GM18502 (cell line): Measurements from ENCODE around the gene UNC5A.

Experiments used
- ATAC-seq: cut with Tn5 transposase; IDR thresholded peaks from one replicate; pipeline ENCODE4 v1.9.1; 2021; ENCODE audit warnings: mild to moderate bottlenecking; ENCODE audit not compliant: unreplicated experiment, poor library complexity

UNC5A gene

GRCh38 chr5:176781054-176781375 is 29.3 kb upstream of the UNC5A start:
- no peak for ATAC-seq

GRCh38 chr5:176781638-176782570 is 28.5 kb upstream of the UNC5A start:
- ATAC-seq = no peak

GRCh38 chr5:176784218-176785165 is 25.9 kb upstream of the UNC5A start:
- no peak for ATAC-seq

GRCh38 chr5:176785184-176786145 is 24.9 kb upstream of the UNC5A start:
- no peak for ATAC-seq

GRCh38 chr5:176787676-176788075 is 22.7 kb upstream of the UNC5A start:
- ATAC-seq = no peak

GRCh38 chr5:176788091-176788490 is 22.3 kb upstream of the UNC5A start:
- no peak for ATAC-seq

GRCh38 chr5:176788941-176789872 is 21.2 kb upstream of the UNC5A start:
- ATAC-seq = no peak

GRCh38 chr5:176789873-176790615 is 20.3 kb upstream of the UNC5A start:
- ATAC-seq = no peak

- ATAC-seq = no peak
Measured at GRCh38 chr5:176790941-176791340, 19.4 kb upstream of the UNC5A start.

GRCh38 chr5:176792655-176793342 is 17.6 kb upstream of the UNC5A start:
- ATAC-seq = no peak

- ATAC-seq = no peak
Measured at GRCh38 chr5:176793343-176793699, 17.0 kb upstream of the UNC5A start.

- no peak for ATAC-seq
Measured at GRCh38 chr5:176793736-176794135, 16.6 kb upstream of the UNC5A start.

GRCh38 chr5:176794509-176794908 is 15.8 kb upstream of the UNC5A start:
- ATAC-seq = no peak

- ATAC-seq = no peak
Measured at GRCh38 chr5:176796411-176796810, 13.9 kb upstream of the UNC5A start.

GRCh38 chr5:176796970-176797369 is 13.4 kb upstream of the UNC5A start:
- ATAC-seq = no peak

GRCh38 chr5:176797456-176798050 is 12.8 kb upstream of the UNC5A start:
- no peak for ATAC-seq

- no peak for ATAC-seq
Measured at GRCh38 chr5:176798086-176798876, 12.1 kb upstream of the UNC5A start.
